H1 (cell line): ENCODE results near the gene CD69. TPM values are rescaled to one million over a fixed set of nuclear protein-coding genes. Genes with fewer than 3 reads are reported as not detected.

ENCODE experiments used
- CTCF ChIA-PET: fragments of 300-600 bp; sonication (Branson Sonifier 250); formaldehyde crosslinking; loops from one replicate; lab custom pipeline; 2021; ENCODE audit not compliant: partially characterized antibody; lab: Charles Lee
- POLR2A ChIA-PET: fragments of 300-600 bp; sonication (Branson Sonifier 250); formaldehyde crosslinking; loops from one replicate; lab custom pipeline; 2021; ENCODE audit warnings: inconsistent platforms; ENCODE audit not compliant: partially characterized antibody; lab: Charles Lee
- DNase-seq, 2 experiments: peaks; one replicate each; pipeline versions ENCODE4 v3.0.0 to v3.0.0-alpha.2; 2010 to 2022; ENCODE audit warnings: low spot score in 2 of 2, low read depth in 1 of 2, mixed read lengths in 1 of 2
- FAIRE-seq: peaks from 2 replicates; lab custom pipeline; 2011; peaks lifted over from hg19 to GRCh38; lab: Jason Lieb, UNC
- H2AFZ ChIP-seq: 2 replicates; pipeline ENCODE4 v1.8.1; 2012; ENCODE audit warnings: low read length, inconsistent platforms
- H2AK5ac ChIP-seq: 2 replicates; pipeline ENCODE4 v1.6.1; 2013; ENCODE audit warnings: low read depth, low read length
- H2BK120ac ChIP-seq: replicated peaks from 2 replicates; pipeline ENCODE3; 2013; ENCODE audit warnings: low read depth, low read length, inconsistent platforms
- H2BK12ac ChIP-seq: 2 replicates; pipeline ENCODE4 v1.6.1; 2013; ENCODE audit warnings: low read depth, low read length
- H2BK15ac ChIP-seq: 2 replicates; pipeline ENCODE4 v1.6.1; 2013; ENCODE audit warnings: low read length
- H2BK20ac ChIP-seq: 2 replicates; pipeline ENCODE4 v1.6.1; 2013; ENCODE audit warnings: low read length
- H2BK5ac ChIP-seq: 2 replicates; pipeline ENCODE4 v1.6.1; 2013; ENCODE audit warnings: low read depth, low read length
- H3K14ac ChIP-seq: 2 replicates; pipeline ENCODE4 v1.6.1; 2013; ENCODE audit warnings: inconsistent platforms; ENCODE audit not compliant: insufficient read length
- H3K18ac ChIP-seq: 2 replicates; pipeline ENCODE4 v1.6.1; 2013; ENCODE audit warnings: low read length; ENCODE audit errors: extremely low read depth
- H3K23ac ChIP-seq: 2 replicates; pipeline ENCODE4 v1.6.1; 2013; ENCODE audit warnings: inconsistent platforms; ENCODE audit not compliant: insufficient read length
- H3K23me2 ChIP-seq: 2 replicates; pipeline ENCODE4 v1.6.1; 2013; ENCODE audit warnings: low read depth, low read length
- H3K27ac ChIP-seq: 2 replicates; pipeline ENCODE4 v1.6.1; 2011; ENCODE audit warnings: low read depth, low read length, inconsistent platforms
- H3K27me3 ChIP-seq, 4 experiments: replicated peaks in 1 of 4; 1 replicate in 1 of 4; 2 replicates in 3 of 4; pipeline versions ENCODE4 v1.6.1 to v1.8.1; 2011 to 2013; ENCODE audit warnings: low read length in 3 of 4, mild to moderate bottlenecking in 3 of 4, inconsistent platforms in 2 of 4, mixed read lengths in 2 of 4, moderate library complexity in 1 of 4; ENCODE audit not compliant: control insufficient read depth in 3 of 4, insufficient read depth in 3 of 4; ENCODE audit errors: extremely low read depth in 1 of 4
- H3K36me3 ChIP-seq, 4 experiments: 2 replicates each; pipeline versions ENCODE4 v1.6.1 to v1.8.1; 2011 to 2013; ENCODE audit warnings: mild to moderate bottlenecking in 4 of 4, low read length in 3 of 4, moderate library complexity in 2 of 4, control low read depth in 1 of 4, inconsistent platforms in 1 of 4; ENCODE audit not compliant: insufficient read depth in 4 of 4, control insufficient read depth in 2 of 4
- H3K4ac ChIP-seq: replicated peaks from 2 replicates; pipeline ENCODE3; 2013; ENCODE audit warnings: low read length, low read depth, mixed read lengths, inconsistent platforms; ENCODE audit not compliant: insufficient read length
- H3K4me1 ChIP-seq, 4 experiments: replicated peaks in 1 of 4; 1 replicate in 1 of 4; 2 replicates in 3 of 4; pipeline versions ENCODE4 v1.6.1 to v1.8.1; 2011 to 2013; ENCODE audit warnings: low read length in 3 of 4, inconsistent platforms in 2 of 4, mixed read lengths in 1 of 4; ENCODE audit not compliant: insufficient read depth in 4 of 4, control insufficient read depth in 3 of 4
- H3K4me2 ChIP-seq, 2 experiments: 2 replicates each; pipeline versions ENCODE4 v1.6.1 to v1.8.1; 2011 to 2013; ENCODE audit warnings: low read depth in 2 of 2, low read length in 2 of 2, control low read depth in 1 of 2, inconsistent platforms in 1 of 2, mild to moderate bottlenecking in 1 of 2; ENCODE audit not compliant: insufficient read depth in 1 of 2
- H3K4me3 ChIP-seq, 4 experiments: fragments of 200-600, 300-600 bp in 1 of 4; sonication (generic), shearing (Covaris generic), sonication (Bioruptor Twin) in 1 of 4; 2 replicates each; pipeline versions ENCODE4 v1.5.1 to v1.8.1; 2011 to 2016; ENCODE audit warnings: low read length in 4 of 4, low read depth in 3 of 4, control low read depth in 2 of 4, inconsistent platforms in 2 of 4, mild to moderate bottlenecking in 2 of 4, mixed read lengths in 1 of 4, moderate library complexity in 1 of 4; ENCODE audit not compliant: insufficient read depth in 2 of 4; ENCODE audit errors: extremely low read depth in 1 of 4
- H3K56ac ChIP-seq: replicated peaks from 2 replicates; pipeline ENCODE3; 2013; ENCODE audit warnings: low read depth, mild to moderate bottlenecking, mixed read lengths, low read length, inconsistent platforms; ENCODE audit not compliant: insufficient read length
- H3K79me1 ChIP-seq: 2 replicates; pipeline ENCODE4 v1.6.1; 2013; ENCODE audit warnings: low read depth, low read length, control low read depth
- H3K79me2 ChIP-seq, 2 experiments: 2 replicates each; pipeline versions ENCODE4 v1.6.1 to v1.8.1; 2012 to 2013; ENCODE audit warnings: low read length in 2 of 2, mild to moderate bottlenecking in 2 of 2, inconsistent platforms in 1 of 2; ENCODE audit not compliant: insufficient read depth in 2 of 2, control insufficient read depth in 1 of 2
- H3K9ac ChIP-seq, 4 experiments: replicated peaks in 1 of 4; 1 replicate in 1 of 4; 2 replicates in 3 of 4; pipeline versions ENCODE4 v1.6.1 to v1.8.1; 2011 to 2013; ENCODE audit warnings: low read depth in 3 of 4, low read length in 3 of 4, control low read depth in 2 of 4, mild to moderate bottlenecking in 2 of 4, moderate library complexity in 2 of 4, inconsistent platforms in 1 of 4; ENCODE audit errors: extremely low read depth in 1 of 4
- H3K9me3 ChIP-seq, 2 experiments: 2 replicates each; pipeline versions ENCODE4 v1.6.1 to v1.8.1; 2012 to 2013; ENCODE audit warnings: mild to moderate bottlenecking in 2 of 2, moderate library complexity in 2 of 2, control low read depth in 1 of 2, inconsistent platforms in 1 of 2, low read depth in 1 of 2, low read length in 1 of 2, mixed read lengths in 1 of 2; ENCODE audit not compliant: insufficient read depth in 2 of 2
- H4K20me1 ChIP-seq, 2 experiments: replicated peaks in 1 of 2; 2 replicates each; pipeline versions ENCODE3 to v1.8.1; 2011 to 2013; ENCODE audit warnings: inconsistent platforms in 2 of 2, low read length in 2 of 2, mild to moderate bottlenecking in 1 of 2; ENCODE audit not compliant: insufficient read depth in 2 of 2, control insufficient read depth in 1 of 2
- H4K5ac ChIP-seq: 2 replicates; pipeline ENCODE4 v1.6.1; 2013; ENCODE audit warnings: low read length, low read depth, mixed read lengths, inconsistent platforms; ENCODE audit not compliant: insufficient read length
- H4K8ac ChIP-seq: 2 replicates; pipeline ENCODE4 v1.8.0; 2013; ENCODE audit warnings: mild to moderate bottlenecking, moderate library complexity, low read length, inconsistent platforms; ENCODE audit not compliant: insufficient read depth; ENCODE audit errors: extremely low read depth
- H4K91ac ChIP-seq: replicated peaks from 2 replicates; pipeline ENCODE3; 2013; ENCODE audit warnings: low read length, mixed read lengths, inconsistent platforms; ENCODE audit not compliant: insufficient read length
- EZH2 ChIP-seq: fragments of 200-600 bp; sonication (generic); IDR thresholded peaks from 2 replicates; pipeline ENCODE4 v1.7.1; 2012; ENCODE audit warnings: low read depth, mild to moderate bottlenecking, moderate library complexity, low read length, inconsistent platforms; ENCODE audit not compliant: severe bottlenecking
- NRF1 ChIP-seq: IDR thresholded peaks from 2 replicates; pipeline ENCODE4 v1.6.1; 2011; ENCODE audit warnings: mild to moderate bottlenecking, low read depth, low read length, improper control_type of control experiment
- polyA plus RNA-seq, 7 experiments: library from polyadenylated mRNA; depleted of rRNA in 3 of 7; stranded (reverse) in 5 of 7; unstranded in 2 of 7; fragments of >200 nt in 5 of 7; fragments of 200-250 nt in 2 of 7; gene quantifications; 1 replicate in 5 of 7; 2 replicates in 1 of 7; 4 replicates in 1 of 7; pipeline versions ENCODE4 v1.2.1 to v1.2.3, GENCODE V29; 2011 to 2013; ENCODE audit warnings: missing spikeins in 2 of 7, mixed read lengths in 2 of 7
- total RNA-seq: library from RNA; stranded (reverse); fragmentation: NEBNext Ultra II Directional; extraction: Animal tissue kit (Norgen Biotek cat#: 25700); gene quantifications from 2 replicates; pipeline ENCODE4 v1.2.1, GENCODE V29; 2021

CD69 gene
- total and polyA plus RNA-seq, 2 of the 8 experiments (the other 6 are each of a cell fraction or from before 2014, with no cell fraction given), result not detected

DNA sequence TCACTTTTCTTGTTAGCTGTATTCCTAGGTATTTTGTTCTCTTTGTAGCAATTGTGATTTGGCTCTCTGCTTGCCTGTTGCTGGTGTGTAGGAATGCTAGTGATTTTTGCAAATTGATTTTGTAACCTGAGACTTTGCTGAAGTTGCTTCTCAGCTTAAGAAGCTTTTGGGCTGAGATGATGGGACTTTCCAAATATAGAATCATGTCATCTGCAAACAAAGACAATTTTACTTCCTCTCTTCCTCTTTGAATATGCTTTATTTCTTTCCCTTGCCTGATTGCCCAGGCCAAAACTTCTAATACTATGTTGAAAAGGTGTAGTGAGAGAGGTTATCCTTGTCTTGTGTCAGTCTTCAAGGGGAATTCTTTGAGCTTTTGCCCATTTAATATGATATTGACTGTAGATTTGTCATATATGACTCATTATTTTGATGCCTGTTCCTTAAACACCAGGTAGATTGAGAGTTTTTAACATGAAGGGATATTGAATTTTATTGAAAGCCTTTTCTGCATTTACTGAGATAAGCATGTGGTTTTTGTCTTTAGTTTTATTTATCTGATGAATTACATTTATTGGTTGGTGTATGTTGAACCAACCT, 54.5 kb downstream of the CD69 start:
- CTCF ChIA-PET, result interaction anchor here (0.8 to 6.1 kb wide), 7 partner anchors 9 to 101 kb away, joined by 3 to 62 read pairs (median 3); no protein-coding TSS in a partner anchor
- no peak overlapping the region for H3K4me2 ChIP-seq
- no peak overlapping the region for H2BK15ac ChIP-seq
- no peak overlapping the region for H3K9ac ChIP-seq
- FAIRE-seq, result no peak
- H4K8ac ChIP-seq, result no peak overlapping the region
- no peak overlapping the region for H3K23ac ChIP-seq
- no peak overlapping the region for H3K56ac ChIP-seq
- no peak overlapping the region for H2BK5ac ChIP-seq
- no peak overlapping the region for H4K5ac ChIP-seq
- H3K79me2 ChIP-seq, result no peaks in the 10 kb centered on the region
- H3K27me3 ChIP-seq, result no peaks in the 10 kb centered on the region
- H3K4me3 ChIP-seq, result no peak overlapping the region
- no peaks in the 10 kb centered on the region for H4K20me1 ChIP-seq
- no peak overlapping the region for H2BK20ac ChIP-seq
- no peak overlapping the region for H3K18ac ChIP-seq
- POLR2A ChIA-PET, result no interaction called here
- no peak overlapping the region for H2AFZ ChIP-seq
- no peak overlapping the region for H2AK5ac ChIP-seq
- DNase-seq, result no peak
- 0 out of 4 replicates have a peak, but pooled peaks cover 3 to 4% of the 10 kb centered on the region in 2 experiments for H3K9me3 ChIP-seq
- no peak overlapping the region for H2BK120ac ChIP-seq
- no peak overlapping the region for H3K27ac ChIP-seq
- H3K4me1 ChIP-seq, result peaks cover 0 to 2% (median 0%) of the 10 kb centered on the region in 4 experiments; a peak in 1 of 7 replicates
- H3K36me3 ChIP-seq, result no peaks in the 10 kb centered on the region
- no peaks in the 10 kb centered on the region for H3K79me1 ChIP-seq
- no peak overlapping the region for H2BK12ac ChIP-seq
- H3K14ac ChIP-seq, result no peak overlapping the region
- no peak overlapping the region for H4K91ac ChIP-seq
- TF ChIP-seq EZH2 (no peak), NRF1 (no peak)
- no peak overlapping the region for H3K4ac ChIP-seq
- no peaks in the 10 kb centered on the region for H3K23me2 ChIP-seq
